DMS 273 (cell line): ENCODE results near the gene CLPTM1L.
"Not testable (repeated sequence)": the region's sequence is repeated elsewhere in the genome, so short reads cannot be mapped to it uniquely, and the experiment has no call there.

Experiments
- DNase-seq: peaks from one replicate; lab custom pipeline; 2025; ENCODE audit not compliant: unreplicated experiment; lab: John Stamatoyannopoulos, UW

CLPTM1L gene

GRCh38 chr5:1362242-1363015 is 17.5 kb upstream of the CLPTM1L start:
- no peak for DNase-seq

- no peak for DNase-seq
Observed at GRCh38 chr5:1360861-1361260, 16.0 kb upstream of the CLPTM1L start.

- not testable (repeated sequence) for DNase-seq
Observed at GRCh38 chr5:1360367-1360766, 15.5 kb upstream of the CLPTM1L start.

- DNase-seq: no peak
Observed at GRCh38 chr5:1359713-1360112, 14.8 kb upstream of the CLPTM1L start.

GRCh38 chr5:1359031-1359645 is 14.2 kb upstream of the CLPTM1L start:
- no peak for DNase-seq

GRCh38 chr5:1358726-1359025 is 13.8 kb upstream of the CLPTM1L start:
- no peak for DNase-seq

GRCh38 chr5:1357946-1358725 is 13.2 kb upstream of the CLPTM1L start:
- no peak for DNase-seq

GRCh38 chr5:1356873-1357787 is 12.2 kb upstream of the CLPTM1L start:
- DNase-seq: no peak

GRCh38 chr5:1354576-1354975 is 9.7 kb upstream of the CLPTM1L start:
- DNase-seq: no peak

GRCh38 chr5:1352231-1353219 is 7.6 kb upstream of the CLPTM1L start:
- DNase-seq: no peak

GRCh38 chr5:1351156-1351555 is 6.3 kb upstream of the CLPTM1L start:
- DNase-seq: no peak

GRCh38 chr5:1349246-1349645 is 4.3 kb upstream of the CLPTM1L start:
- no peak for DNase-seq

- DNase-seq: no peak
Observed at GRCh38 chr5:1348986-1349245, 4.0 kb upstream of the CLPTM1L start.

- DNase-seq: no peak
Observed at GRCh38 chr5:1347571-1347970, 2.7 kb upstream of the CLPTM1L start.

- DNase-seq: no peak
Observed at GRCh38 chr5:1346627-1347440, 1.9 kb upstream of the CLPTM1L start.

- no peak for DNase-seq
Observed at GRCh38 chr5:1345876-1346626, 1.2 kb upstream of the CLPTM1L start.

GRCh38 chr5:1343931-1344901 is 683 bp downstream of the CLPTM1L start:
- peak; percentile 49 for DNase-seq
